Measurements from ENCODE around the gene PTPRJ.
"Not testable (repeated sequence)": the region's sequence is repeated elsewhere in the genome, so short reads cannot be mapped to it uniquely, and the experiment has no call there.

PTPRJ gene

GRCh38 chr11:47980088-47980906 lies at the start of gene PTPRJ:
TSS of gene PTPRJ (plus strand) at chr11:47980559. CDS start at chr11:47980913, 354 bp downstream.
- no peak for DNase-seq (ENCODE audit: low spot score)

DNA sequence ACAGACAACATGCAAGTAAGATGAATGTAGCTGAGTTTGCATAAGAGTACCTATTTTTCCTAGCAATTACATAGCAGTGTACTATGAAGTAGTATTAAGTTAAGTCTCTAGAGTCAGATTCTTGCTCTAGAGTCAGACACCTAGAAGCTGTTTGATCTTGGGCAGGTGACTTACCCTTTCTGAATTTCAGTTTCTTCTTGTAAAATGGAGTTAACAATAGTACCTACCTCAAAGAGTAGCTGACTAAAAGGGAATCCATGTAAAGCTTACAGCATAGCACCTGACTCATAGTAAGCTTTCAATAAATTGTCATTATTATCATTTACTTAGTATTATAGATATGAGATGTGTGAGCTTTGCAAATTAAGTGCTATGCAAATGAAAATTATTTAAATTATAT lies 47.8 kb upstream of the PTPRJ start:
- DNase-seq (ENCODE audit: low spot score), result no peak

DNA sequence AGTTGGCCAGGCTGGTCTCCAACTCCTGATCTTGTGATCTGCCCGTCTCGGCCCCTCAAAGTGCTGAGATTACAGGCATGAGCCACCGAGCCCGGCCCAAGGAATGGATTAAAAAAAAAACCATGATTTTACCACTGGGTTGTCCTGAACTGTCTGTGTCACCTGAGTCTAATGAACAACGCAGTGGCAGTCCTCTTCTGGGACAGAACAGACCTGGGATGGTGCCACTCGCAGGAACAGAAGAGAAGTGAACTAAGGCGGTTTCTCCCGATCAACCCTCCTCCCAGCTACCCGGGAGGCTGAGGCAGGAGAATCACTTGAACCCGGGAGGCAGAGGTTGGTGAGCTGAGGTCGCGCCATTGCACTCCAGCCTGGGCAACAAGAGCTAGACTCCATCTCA lies 46.6 kb upstream of the PTPRJ start:
- DNase-seq (ENCODE audit: low spot score), result not testable (repeated sequence)

DNA sequence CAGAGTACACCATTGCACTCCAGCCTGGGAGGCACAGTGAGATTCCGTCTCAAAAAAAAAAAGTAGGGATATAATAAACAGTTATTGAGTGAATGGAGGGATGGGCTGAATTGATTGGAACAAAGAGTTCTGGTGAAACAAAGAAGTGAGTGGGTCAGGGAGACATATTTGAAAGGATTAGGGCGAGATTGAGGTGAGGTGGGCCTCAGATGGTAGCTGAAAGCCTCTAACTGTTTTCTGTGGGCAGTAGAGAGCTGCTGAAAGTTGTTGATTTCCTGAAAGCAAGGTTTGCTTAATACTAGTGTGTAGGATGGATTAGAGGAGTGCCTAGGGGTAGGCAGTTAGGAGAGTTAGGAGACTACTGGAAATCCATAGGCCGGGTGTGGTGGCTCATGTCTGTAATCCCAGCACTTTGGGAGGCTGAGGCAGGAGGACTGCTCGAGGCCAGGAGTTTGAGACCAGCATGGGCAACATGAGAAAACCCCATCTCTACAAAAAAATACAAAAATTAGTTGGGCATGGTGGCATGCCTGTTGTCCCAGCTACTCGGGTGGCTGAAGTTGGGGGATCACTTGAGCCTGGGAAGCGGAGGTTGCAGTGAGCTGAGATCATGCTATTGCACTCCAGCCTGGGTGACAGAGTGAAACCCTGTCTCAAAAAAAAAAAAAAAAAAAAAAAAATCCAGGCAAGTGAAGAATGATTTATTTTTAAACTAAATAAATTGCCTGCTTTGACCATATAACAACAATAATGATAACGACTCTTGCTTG lies 41.4 kb upstream of the PTPRJ start:
- DNase-seq (ENCODE audit: low spot score), result no peak

DNA sequence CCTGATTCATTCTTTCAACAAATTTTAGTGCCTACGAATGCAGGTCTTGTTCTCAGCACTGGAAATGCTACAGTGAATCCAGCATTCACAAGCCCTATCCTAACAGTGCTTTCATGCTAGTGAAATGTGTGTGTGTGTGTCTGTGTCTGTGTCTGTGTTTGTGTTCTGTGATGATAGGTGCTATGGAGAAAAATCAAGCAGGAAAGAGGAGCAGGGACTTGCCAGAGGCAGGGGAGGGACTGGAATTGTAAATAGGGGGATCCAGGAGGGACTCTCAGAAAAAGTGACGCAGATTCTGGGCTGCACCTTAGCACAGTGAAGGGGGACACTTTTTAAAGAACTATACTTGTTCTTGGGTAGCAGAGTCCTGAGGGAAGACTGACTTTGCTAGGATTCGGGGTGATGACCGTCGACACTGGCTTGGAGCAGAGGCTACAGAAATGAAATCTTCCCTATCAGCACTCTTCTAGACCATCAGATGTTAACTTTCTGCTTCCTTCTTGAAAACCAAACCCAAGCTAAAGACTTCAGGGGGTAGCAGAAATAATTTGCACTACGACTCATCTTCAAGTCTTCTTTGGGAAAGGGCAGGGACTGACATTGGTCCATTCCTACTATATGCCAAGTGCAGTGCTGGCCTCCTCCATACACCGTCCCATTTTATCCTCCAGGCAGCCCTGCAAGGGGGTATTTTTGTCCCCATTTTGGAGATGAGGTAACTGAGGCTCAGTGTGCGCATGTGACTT lies 39.3 kb upstream of the PTPRJ start:
- no peak for DNase-seq (ENCODE audit: low spot score)

GRCh38 chr11:47941907-47942558 lies 38.3 kb upstream of the PTPRJ start:
- peak; percentile 79 for DNase-seq (ENCODE audit: low spot score)

- no peak for DNase-seq (ENCODE audit: low spot score)
Measured at GRCh38 chr11:47943721-47944586, 36.4 kb upstream of the PTPRJ start.

GRCh38 chr11:47944632-47945031 lies 35.7 kb upstream of the PTPRJ start:
- no peak for DNase-seq (ENCODE audit: low spot score)

- DNase-seq (ENCODE audit: low spot score), result no peak
Measured at GRCh38 chr11:47946682-47947559, 33.4 kb upstream of the PTPRJ start.

GRCh38 chr11:47948137-47948536 lies 32.2 kb upstream of the PTPRJ start:
- no peak for DNase-seq (ENCODE audit: low spot score)

GRCh38 chr11:47949001-47949675 lies 31.2 kb upstream of the PTPRJ start:
- DNase-seq (ENCODE audit: low spot score), result not testable (repeated sequence)

DNA sequence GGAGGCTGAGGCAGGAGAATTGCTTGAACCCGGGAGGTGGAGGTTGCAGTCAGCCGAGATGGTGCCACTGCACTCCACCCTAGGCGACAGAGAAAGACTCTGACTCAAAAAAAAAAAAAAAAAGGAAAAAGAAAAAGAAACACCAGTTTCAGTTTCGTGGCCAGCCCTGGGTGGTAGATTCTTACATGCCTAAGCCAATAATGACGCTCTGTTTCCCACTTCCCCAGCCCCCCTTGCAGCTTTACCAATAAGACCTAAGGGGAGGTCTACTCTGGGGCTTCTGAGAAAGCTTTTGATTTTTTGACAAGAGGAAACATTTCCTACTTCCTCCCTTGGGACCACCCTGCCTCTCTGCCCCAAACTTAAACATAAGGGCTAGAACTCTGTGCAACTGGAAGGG lies 30.0 kb upstream of the PTPRJ start:
- no peak for DNase-seq (ENCODE audit: low spot score)

DNA sequence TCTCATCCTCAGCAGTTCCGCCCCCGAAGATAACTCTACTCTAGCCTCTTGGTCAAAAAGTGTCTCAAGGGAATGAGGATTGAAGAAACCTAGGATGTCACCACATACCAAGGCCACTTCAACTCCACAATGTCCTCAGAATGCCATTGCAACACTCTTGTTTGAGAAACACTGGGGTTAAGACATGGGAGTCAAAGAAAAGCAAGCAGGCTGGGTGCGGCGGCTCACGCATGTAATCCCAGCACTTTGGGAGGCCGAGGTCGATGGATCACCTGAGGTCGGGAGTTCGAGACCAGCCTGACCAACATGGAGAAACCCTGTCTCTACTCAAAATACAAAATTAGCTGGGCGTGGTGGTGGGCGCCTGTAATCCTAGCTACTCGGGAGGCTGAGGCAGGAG lies 28.9 kb upstream of the PTPRJ start:
- DNase-seq (ENCODE audit: low spot score), result not testable (repeated sequence)

GRCh38 chr11:47955061-47955755 lies 25.2 kb upstream of the PTPRJ start:
- no peak for DNase-seq (ENCODE audit: low spot score)

DNA sequence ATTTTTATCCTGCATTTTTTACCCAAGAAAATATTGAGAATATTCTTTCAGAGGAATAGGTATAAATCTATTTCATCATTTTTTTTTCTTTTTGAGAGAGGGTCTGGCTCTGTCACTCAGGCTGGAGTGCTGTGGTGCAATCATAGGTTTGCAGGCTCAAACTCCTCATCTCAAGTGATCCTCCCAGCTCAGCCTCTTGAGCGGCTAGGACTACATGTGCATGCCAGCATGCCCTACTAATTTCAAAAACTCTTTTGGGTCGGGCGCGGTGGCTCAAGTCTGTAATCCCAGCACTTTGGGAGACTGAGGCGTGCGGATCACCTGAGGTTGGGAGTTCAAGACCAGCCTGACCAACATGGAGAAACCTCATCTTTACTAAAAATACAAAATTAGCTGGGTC lies 20.3 kb upstream of the PTPRJ start:
- DNase-seq (ENCODE audit: low spot score), result no peak

DNA sequence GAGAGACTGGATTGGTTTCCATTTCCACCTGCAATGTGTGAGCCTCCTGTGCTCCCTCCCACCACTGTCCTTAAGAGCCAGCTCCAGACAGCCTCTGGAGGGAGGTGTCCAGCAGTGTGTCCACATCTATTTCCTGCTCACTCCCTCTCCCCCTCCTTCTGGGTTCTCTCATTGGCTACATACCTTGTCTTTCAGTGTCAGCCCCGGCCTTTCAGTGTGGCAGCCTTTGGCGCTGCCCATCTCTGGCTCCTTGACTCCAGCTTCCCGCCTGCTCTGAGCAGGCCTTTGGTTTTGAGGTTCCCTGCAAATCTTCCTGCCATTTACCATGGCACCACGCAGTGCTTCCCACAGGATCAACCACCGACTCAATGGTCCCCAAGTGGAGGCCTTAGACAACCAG lies 19.0 kb upstream of the PTPRJ start:
- no peak for DNase-seq (ENCODE audit: low spot score)

GRCh38 chr11:47964546-47964945 lies 15.8 kb upstream of the PTPRJ start:
- no peak for DNase-seq (ENCODE audit: low spot score)

DNA sequence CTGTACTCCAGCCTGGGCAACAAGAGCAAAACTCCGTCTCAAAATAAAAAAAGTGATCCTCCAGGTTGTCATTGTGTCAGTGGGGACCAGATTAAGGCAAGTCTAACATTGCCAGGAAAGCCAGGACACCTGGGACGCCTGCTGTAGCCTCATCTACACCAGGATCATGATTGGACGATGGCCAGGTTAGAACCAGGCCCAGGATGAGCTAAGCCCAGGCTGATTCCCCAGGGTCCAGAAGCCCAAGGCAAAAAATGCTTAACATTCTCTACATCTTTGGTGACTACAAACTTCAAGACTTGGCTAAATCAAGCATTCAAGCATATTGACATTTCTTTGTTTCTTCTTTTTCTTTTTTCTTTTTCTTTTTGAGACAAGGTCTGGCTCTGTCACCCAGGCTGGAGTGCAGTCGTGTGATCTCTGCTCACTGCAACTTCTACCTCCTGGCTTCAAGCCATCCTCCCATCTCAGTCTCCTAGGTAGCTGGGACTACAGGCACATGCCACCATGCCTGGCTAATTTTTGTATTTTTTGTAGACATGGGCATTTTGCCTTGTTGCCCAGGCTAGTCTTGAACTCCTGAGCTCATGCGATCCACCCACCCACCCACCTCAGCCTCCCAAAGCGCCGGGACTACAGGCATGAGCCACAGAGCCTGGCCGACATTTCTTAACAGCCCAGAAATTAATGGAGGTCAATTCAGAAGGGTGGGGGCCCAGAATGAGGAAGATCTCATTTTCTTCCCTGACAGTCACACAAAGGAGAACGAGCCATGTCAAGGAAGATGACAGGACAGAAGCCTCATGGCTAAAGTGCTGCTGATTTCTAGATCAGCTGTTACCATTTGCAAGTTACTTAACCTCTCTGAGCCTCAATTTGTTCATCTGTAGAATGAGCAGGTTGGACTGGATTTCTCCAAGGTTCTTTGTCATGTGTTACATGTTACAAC lies 12.5 kb upstream of the PTPRJ start:
- no peak for DNase-seq (ENCODE audit: low spot score)

Data from pons (tissue), 1 donor.